Muscle layer of duodenum (tissue), 2 donors: ENCODE measurements around the gene PLXNA4.

Experiments used
- H3K27ac ChIP-seq: one replicate; pipeline ENCODE4 v1.7.0; 2013; ENCODE audit warnings: mild to moderate bottlenecking, low read length
- H3K27me3 ChIP-seq: one replicate; pipeline ENCODE4 v1.7.0; 2013; ENCODE audit warnings: low read depth, mild to moderate bottlenecking, control low read depth, low read length
- H3K36me3 ChIP-seq, 2 donors: one replicate each; pipeline ENCODE4 v1.7.0; 2013; ENCODE audit warnings: low read length in 2 of 2, control low read depth in 1 of 2, mild to moderate bottlenecking in 1 of 2; ENCODE audit not compliant: insufficient read depth in 2 of 2, control insufficient read depth in 1 of 2
- H3K4me1 ChIP-seq, 2 donors: one replicate each; pipeline ENCODE4 v1.7.0; 2013; ENCODE audit warnings: low read length in 2 of 2, mild to moderate bottlenecking in 2 of 2, control low read depth in 1 of 2, moderate library complexity in 1 of 2; ENCODE audit not compliant: insufficient read depth in 2 of 2, control insufficient read depth in 1 of 2
- H3K4me3 ChIP-seq, 2 donors: one replicate each; pipeline ENCODE4 v1.7.0; 2013; ENCODE audit warnings: low read length in 2 of 2, low read depth in 1 of 2, mild to moderate bottlenecking in 1 of 2
- H3K9me3 ChIP-seq, 2 donors: one replicate each; pipeline ENCODE4 v1.7.0; 2013; ENCODE audit warnings: low read length in 2 of 2, control low read depth in 1 of 2, mild to moderate bottlenecking in 1 of 2; ENCODE audit not compliant: control insufficient read depth in 1 of 2
- donor health status: healthy.

Gene PLXNA4

DNA sequence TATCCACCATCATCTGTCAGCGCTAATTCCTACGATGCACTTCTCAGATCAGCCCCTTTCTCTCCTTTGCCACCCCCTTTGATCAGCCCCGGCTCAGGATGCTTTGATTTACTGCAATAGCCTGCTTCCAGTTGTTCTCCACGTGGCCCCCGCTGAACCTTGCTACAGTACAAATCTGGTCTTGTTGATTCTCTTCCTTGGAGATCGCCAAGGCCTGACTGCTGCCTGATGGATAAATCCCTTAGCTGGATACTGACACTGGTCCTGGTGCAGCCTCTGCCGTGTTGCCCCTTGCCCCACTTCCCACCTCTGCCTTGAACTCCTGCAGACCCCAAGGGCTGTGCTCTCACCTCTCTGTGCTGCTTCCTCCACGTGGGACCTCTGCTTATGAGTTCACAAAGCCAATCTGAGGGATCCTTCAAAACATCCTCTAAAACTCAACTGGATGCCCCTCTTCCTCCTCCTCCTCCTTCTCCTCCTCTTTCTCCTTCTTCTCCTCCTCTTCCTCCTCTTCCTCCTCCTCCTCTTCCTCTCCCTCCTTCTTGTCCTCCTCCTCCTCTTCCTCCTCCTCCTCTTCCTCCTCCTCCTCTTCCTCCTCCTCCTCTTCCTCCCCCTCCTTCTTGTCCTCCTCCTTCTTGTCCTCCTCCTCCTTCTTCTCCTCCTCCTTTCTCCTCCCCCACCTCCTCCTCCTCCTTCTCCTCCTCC, 15.3 kb downstream of the PLXNA4 start:
- H3K4me1 ChIP-seq, result no peaks in the 10 kb centered on the region
- no peaks in the 10 kb centered on the region for H3K36me3 ChIP-seq
- H3K27ac ChIP-seq, result no peak overlapping the region
- no peaks in the 10 kb centered on the region for H3K9me3 ChIP-seq
- H3K4me3 ChIP-seq, result no peak overlapping the region
- H3K27me3 ChIP-seq, result no peaks in the 10 kb centered on the region

DNA sequence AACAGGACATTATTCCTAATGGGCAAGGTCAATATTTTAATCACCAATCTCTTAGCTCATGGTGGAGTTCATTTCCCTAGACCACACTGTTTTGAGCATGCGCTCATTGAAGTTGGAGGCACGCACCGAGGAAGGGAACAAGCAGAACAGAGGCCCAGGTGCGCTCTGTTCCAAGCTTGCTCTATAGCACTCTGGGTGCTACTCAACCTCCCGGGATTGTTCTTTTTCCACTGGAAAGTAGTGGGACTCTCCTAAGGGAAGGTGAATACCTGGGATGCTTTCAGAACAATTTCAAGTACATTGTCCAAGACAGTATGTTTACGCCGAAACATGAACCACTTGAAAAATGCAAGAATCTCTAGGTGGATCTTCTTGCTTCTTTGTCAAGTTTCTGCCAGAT, 16.2 kb downstream of the PLXNA4 start:
- Histone ChIP-seq H3K27ac (no peak overlapping the region), H3K27me3 (no peaks in the 10 kb centered on the region), H3K9me3 (no peaks in the 10 kb centered on the region), H3K36me3 (no peaks in the 10 kb centered on the region), H3K4me3 (no peak overlapping the region), H3K4me1 (no peaks in the 10 kb centered on the region)

DNA sequence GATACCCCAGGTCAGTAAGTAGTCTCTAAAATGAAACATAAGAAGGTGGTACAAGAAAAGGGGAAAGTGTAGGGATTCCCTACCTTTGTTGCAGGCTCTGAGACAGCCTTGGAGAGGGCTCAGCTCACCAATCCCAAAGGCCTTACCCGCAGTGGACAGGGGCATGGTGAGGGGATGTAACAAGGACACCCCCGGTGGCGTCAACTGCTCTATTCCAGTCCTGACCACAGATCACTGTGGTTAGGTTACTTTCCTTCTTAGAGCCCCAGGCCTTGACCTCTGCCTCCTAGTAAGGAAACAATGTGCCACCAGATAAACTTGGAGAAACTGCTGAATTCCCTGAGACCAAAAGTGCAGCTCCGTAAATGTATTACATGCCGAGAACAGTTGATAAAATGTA, 17.5 kb downstream of the PLXNA4 start:
- Histone ChIP-seq H3K27ac (no peak overlapping the region), H3K27me3 (no peaks in the 10 kb centered on the region), H3K4me1 (no peaks in the 10 kb centered on the region), H3K36me3 (no peaks in the 10 kb centered on the region), H3K4me3 (no peak overlapping the region), H3K9me3 (no peaks in the 10 kb centered on the region)

DNA sequence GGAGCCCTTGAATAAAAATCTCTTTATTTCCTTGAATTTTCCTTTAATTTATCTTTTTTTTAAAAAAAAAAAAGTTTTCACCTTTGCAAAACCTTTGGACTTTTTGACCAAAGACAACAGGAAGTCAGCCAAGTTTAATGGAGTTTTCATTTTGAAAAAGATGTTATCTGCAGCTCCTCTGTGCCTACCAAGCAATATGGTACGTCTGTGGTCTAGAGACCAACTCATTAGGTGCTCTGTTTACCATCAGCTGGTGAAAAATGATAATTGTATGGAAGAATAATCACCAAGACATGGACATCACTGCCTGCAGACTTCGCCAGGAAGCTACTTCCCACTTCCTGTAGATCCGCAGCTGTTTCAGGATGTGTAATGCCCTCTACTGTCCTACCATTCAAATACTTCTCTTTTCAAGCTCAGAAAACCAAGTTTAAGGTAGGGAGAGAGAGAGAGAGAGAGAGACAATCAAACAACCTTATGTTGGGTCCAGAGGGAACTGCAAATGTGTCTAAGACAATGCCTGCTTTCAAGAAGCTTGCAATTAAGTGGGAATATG, 18.7 kb downstream of the PLXNA4 start:
- H3K27me3 ChIP-seq, result no peaks in the 10 kb centered on the region

DNA sequence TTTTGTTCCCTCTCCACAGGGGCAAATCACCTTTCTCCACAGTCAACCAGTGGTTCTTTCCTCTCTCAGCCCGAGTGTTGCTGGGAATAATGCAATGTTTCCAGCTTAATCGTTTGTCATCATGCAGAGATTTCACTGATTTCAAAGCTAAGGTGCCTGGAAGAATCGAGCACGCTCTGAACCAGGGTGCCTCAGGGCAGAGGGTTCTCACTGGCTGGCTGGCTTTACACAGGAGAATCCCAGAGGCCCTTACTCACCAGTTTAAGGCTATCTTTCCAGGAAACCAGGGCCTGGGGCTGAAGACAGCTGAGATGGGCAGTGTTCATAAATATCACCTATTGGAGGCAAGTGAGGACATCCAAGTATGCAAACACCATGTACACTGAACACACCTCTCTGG, 21.8 kb downstream of the PLXNA4 start:
- Histone ChIP-seq H3K4me1 (no peaks in the 10 kb centered on the region), H3K27ac (no peak overlapping the region), H3K27me3 (no peaks in the 10 kb centered on the region), H3K4me3 (no peak overlapping the region), H3K36me3 (peaks cover 0 to 7% of the 10 kb centered on the region in 2 donors), H3K9me3 (peaks cover 9 to 21% of the 10 kb centered on the region in 2 donors)

More for the DNA sequence above, 18.7 kb downstream of the PLXNA4 start:
- no peak overlapping the region for H3K27ac ChIP-seq
- no peaks in the 10 kb centered on the region for H3K4me1 ChIP-seq
- no peaks in the 10 kb centered on the region for H3K36me3 ChIP-seq
- H3K9me3 ChIP-seq, result no peaks in the 10 kb centered on the region
- no peak overlapping the region for H3K4me3 ChIP-seq

DNA sequence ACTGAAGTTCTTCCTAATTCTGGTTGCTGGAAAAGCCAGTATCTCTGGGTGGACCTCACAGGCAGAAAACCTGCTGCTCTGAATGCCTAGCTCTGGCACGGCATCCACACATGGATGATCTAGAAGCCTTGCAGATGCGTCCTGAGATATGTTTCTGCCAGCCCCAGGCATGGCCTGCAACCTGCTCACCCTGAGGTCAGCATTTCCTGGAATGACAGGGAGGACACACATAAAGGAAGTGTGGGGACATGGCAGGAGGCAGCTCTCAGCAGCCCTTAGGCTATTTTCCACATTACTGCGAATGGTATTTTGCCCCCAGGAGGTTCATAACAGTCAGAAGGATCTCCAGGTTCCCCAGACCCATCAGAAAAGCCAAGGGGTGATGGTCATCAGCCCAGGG, 23.2 kb downstream of the PLXNA4 start:
- H3K4me3 ChIP-seq, result no peak overlapping the region
- H3K36me3 ChIP-seq, result peaks cover 0 to 7% of the 10 kb centered on the region in 2 donors
- H3K27me3 ChIP-seq, result no peaks in the 10 kb centered on the region
- H3K4me1 ChIP-seq, result no peaks in the 10 kb centered on the region
- H3K9me3 ChIP-seq, result peaks cover 9 to 21% of the 10 kb centered on the region in 2 donors
- no peak overlapping the region for H3K27ac ChIP-seq

DNA sequence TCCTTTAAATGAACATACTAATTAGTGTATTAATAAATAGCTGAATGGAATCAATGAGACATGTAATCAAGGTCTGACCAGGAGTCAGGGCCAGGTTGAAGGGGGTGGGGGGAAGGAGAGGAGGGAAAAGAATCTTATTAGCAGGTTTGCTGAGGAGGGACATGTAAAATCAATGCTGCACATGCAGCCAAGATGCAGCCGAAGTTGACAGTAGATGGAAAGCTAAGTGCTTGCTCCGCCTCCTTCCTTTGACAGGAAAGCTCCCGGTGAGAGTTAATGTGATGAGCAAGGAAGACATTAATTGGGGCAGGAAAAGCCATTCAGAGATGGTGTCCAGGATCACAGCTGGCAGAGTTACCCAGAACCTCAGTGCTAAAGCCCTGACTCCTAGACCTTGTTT, 24.4 kb downstream of the PLXNA4 start:
- Histone ChIP-seq H3K4me3 (no peak overlapping the region), H3K27me3 (no peaks in the 10 kb centered on the region), H3K4me1 (no peaks in the 10 kb centered on the region), H3K36me3 (peaks cover 0 to 7% of the 10 kb centered on the region in 2 donors), H3K27ac (no peak overlapping the region), H3K9me3 (peaks cover 9 to 21% of the 10 kb centered on the region in 2 donors)

DNA sequence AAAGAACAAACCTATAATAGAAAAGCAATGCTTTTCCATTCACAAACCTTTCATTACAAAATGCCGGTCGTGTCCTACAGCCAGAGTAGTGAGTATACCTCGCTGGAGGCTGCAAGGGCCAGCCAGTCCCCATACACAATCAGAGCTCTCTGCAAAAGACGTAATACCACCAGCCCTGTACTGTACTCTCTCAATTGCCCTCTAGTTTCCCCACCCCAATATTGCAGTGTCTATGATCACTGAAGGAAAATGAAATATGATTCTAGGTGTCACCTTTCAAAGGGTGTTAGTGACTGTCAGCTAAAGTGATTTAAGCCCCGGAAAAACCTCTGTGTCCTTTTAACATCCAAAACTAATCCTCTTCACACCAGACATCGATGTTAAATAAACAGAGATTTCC, 24.8 kb downstream of the PLXNA4 start:
- H3K27ac ChIP-seq, result no peak overlapping the region
- H3K4me1 ChIP-seq, result no peaks in the 10 kb centered on the region
- peaks cover 0 to 7% of the 10 kb centered on the region in 2 donors for H3K36me3 ChIP-seq
- peaks cover 9 to 21% of the 10 kb centered on the region in 2 donors for H3K9me3 ChIP-seq
- H3K27me3 ChIP-seq, result no peaks in the 10 kb centered on the region
- no peak overlapping the region for H3K4me3 ChIP-seq

DNA sequence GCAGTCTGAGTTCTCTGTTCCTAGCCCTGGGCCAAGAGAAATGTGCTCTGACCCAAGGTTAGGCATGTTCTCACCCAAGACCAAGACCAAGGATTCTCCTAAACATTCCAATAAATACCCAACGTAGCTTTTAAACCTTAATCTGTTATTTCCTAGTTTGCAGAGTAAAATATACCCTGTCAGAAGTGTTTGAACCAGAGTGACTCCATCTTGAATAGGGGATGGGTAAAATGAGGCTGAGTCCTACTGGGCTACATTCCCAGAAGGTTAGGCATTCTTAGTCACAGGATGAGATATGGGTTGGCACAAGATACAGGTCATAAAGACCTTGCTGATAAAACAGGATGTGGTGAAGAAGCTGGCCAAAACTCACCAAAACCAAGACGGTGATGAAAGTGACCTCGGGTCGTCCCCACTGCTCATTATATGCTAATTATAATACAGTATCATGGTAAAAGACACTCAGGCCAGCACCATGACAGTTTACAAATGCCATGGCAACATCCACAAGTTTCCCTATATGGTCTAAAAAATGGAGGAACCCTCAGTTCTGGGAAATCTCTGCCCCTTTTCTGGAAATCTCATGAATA, 27.7 kb downstream of the PLXNA4 start:
- Histone ChIP-seq H3K27ac (no peak overlapping the region), H3K9me3 (peaks cover 9 to 21% of the 10 kb centered on the region in 2 donors), H3K4me3 (no peak overlapping the region)

DNA sequence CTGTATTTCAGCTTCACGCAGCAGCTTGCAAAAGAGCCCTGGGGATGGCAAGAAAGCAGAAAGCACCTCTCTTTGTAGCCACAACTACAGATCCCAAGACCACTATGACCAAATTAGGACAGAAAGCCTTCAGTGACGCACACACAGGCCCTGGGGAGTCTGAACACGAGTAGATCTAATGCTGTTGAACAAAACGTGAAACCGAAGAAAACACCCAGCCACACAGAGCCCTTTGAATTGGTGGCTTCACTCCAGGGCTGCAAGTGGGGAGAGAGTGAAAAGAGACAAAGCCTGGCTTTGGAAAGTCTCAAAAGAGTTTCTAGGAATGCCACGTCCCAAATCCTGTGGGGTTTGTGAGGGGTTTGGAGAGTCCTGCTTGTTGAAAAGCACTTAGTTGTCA, 28.4 kb downstream of the PLXNA4 start:
- Histone ChIP-seq H3K4me1 (no peaks in the 10 kb centered on the region), H3K27me3 (no peaks in the 10 kb centered on the region), H3K4me3 (no peak overlapping the region), H3K9me3 (peaks cover 9 to 21% of the 10 kb centered on the region in 2 donors), H3K27ac (no peak overlapping the region), H3K36me3 (peaks cover 0 to 7% of the 10 kb centered on the region in 2 donors)

More for the DNA sequence above, 27.7 kb downstream of the PLXNA4 start:
- Histone ChIP-seq H3K4me1 (no peaks in the 10 kb centered on the region), H3K36me3 (peaks cover 0 to 7% of the 10 kb centered on the region in 2 donors), H3K27me3 (no peaks in the 10 kb centered on the region)

DNA sequence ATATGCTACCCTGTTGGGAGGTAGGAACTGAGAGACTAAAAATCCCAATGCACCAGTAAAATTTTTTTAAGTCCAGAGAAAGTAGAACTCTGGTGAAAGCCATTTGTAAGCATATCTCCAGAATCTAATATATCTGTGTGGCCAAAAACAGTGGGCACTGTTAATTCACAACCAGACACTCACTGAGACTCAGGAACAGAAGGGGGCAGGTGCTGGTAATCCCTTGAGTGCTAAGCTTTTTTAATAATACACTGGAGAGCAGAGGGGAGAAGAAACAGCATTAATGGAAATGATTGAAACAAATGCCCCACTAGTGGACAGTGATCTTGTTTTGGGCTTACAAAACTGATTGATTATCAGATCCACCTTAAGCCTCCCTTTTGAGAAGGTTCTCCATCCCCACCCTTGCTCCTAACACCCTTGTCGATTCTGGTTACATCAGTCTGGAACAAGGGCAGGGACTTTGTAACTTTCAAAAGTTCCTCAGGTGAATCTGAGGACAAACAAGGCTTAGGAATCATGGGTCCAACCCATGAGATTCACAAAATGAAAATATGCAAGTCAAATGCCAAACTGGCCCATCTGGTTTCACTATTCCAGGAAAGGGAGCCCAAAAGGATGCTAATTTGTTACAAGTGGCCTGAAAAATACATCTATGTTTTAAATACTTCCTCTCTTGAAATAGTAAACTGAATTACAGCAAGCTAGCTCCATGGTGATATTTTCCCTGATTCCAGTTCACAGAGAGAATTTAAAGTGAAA, 29.7 kb downstream of the PLXNA4 start:
- no peaks in the 10 kb centered on the region for H3K27me3 ChIP-seq
- no peaks in the 10 kb centered on the region for H3K4me1 ChIP-seq

More for the DNA sequence above, 29.7 kb downstream of the PLXNA4 start:
- Histone ChIP-seq H3K9me3 (peaks cover 9 to 16% of the 10 kb centered on the region in 2 donors), H3K27ac (no peak overlapping the region), H3K4me3 (no peak overlapping the region), H3K36me3 (peaks cover 0 to 7% of the 10 kb centered on the region in 2 donors)
